Retinal pigment epithelial cell (primary cell): ENCODE data around the gene AREL1.

Source experiments
- DNase-seq: peaks from one replicate; pipeline ENCODE4 v3.0.0-alpha.2; 2010; ENCODE audit warnings: low read depth
- H3K4me3 ChIP-seq: 2 replicates; pipeline ENCODE4 v1.5.1; 2011; ENCODE audit warnings: mild to moderate bottlenecking, low read length, control low read depth, moderate library complexity
- TF ChIP-seq, protein P1 (sequence below): conservative IDR thresholded peaks from 2 replicates; pipeline ENCODE4 v1.5.1; 2011; ENCODE audit warnings: low read depth, low read length, control low read depth, inconsistent platforms

AREL1 gene

DNA sequence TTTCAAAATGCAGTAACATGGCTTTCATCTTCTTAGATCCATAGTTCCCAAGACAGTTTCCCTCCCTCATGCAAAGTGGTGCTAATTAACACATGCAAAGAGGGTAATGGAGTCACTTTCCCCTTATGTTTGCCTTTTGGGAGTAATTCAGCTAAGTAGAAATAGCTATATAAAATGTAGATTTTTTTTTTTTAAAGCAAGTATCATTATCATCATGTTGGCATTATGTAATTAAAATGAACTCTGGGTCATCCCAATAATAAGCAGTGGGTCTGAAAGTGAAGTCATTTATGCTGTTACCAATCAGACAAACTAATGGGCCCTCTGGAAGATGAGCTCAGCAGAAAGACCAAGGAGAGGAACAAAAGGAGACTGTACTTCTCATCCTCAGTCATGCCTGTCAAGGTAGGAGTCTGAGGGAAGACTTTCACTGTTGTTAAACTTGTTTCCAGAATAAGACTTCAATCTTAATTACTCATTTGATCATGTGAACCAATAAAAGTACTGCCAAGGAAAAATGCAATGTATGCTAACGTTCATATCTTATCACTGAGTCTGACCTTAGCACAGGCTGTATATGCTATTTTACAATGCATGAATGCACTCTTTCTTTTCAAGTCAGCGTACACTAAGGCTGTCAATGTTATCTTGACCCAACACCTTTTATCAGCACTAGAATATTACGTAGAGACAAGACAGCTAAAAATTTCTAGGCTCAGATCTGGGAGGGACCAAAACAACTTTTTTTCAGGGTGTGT is 26.8 kb downstream of the AREL1 start:
- no peak for DNase-seq
- H3K4me3 ChIP-seq: no peak overlapping the region
- TF ChIP-seq, protein P1, sequence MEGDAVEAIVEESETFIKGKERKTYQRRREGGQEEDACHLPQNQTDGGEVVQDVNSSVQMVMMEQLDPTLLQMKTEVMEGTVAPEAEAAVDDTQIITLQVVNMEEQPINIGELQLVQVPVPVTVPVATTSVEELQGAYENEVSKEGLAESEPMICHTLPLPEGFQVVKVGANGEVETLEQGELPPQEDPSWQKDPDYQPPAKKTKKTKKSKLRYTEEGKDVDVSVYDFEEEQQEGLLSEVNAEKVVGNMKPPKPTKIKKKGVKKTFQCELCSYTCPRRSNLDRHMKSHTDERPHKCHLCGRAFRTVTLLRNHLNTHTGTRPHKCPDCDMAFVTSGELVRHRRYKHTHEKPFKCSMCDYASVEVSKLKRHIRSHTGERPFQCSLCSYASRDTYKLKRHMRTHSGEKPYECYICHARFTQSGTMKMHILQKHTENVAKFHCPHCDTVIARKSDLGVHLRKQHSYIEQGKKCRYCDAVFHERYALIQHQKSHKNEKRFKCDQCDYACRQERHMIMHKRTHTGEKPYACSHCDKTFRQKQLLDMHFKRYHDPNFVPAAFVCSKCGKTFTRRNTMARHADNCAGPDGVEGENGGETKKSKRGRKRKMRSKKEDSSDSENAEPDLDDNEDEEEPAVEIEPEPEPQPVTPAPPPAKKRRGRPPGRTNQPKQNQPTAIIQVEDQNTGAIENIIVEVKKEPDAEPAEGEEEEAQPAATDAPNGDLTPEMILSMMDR: no peak

DNA sequence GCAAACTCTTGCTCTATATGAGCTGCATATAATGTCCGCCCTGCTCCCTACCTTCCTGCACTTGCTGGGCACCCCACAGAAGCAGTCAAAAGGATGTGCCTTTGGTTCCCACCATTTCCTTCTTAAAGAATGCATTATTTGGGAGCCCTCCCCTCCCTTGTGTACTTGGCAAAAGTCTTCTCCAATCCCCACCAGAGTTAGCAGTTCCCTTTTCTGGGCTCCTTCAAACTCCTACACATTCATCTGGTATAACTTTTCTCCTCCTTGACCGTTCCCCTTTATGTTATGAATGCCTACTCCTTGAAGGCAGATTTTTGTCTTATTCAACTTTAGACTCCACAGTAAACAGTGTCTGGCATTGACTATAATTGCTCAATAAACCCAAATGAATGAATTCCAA is 27.8 kb downstream of the AREL1 start:
- TF ChIP-seq, protein P1: no peak
- no peak for DNase-seq
- H3K4me3 ChIP-seq: no peak overlapping the region

DNA sequence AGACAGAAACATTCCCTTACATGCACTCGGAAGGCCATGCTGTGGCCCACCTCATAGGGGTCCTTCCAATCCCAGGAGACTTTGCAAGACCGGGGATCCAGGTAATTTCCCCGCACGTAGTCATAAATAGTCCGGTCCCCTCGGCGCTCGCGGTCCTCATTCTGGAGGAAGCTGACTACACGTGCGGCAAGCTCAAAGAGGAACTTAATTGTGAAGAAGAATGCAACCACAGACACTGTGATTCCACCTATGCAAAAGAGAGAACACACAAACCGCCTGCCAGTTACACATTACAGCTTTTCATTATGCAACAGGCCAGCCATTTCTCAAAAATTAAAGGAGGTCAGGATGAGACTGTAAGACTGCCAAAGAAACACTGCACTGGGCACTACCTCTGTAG is 28.4 kb downstream of the AREL1 start:
- no peak for DNase-seq
- TF ChIP-seq, protein P1: no peak
- no peak overlapping the region for H3K4me3 ChIP-seq

DNA sequence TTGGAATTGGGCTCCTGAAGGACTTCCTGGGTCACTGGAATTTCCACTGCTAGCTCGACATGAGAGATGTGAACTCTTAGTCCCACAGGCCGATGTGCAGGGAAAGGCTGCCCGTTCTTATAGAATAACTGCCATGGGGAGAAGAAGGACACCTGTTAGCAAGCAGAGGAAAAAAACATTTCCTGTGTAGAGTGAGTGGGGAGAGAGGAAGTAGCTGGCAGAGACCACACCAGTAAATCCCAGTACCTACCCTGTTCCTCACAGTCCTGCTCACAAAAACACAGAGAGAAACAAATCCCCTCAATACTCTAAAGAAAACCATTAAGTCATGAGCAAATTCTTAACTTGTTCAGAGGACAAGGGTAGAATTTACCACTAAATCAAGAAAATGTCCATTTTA is 29.5 kb downstream of the AREL1 start:
- TF ChIP-seq, protein P1: no peak
- DNase-seq: no peak
- no peak overlapping the region for H3K4me3 ChIP-seq

DNA sequence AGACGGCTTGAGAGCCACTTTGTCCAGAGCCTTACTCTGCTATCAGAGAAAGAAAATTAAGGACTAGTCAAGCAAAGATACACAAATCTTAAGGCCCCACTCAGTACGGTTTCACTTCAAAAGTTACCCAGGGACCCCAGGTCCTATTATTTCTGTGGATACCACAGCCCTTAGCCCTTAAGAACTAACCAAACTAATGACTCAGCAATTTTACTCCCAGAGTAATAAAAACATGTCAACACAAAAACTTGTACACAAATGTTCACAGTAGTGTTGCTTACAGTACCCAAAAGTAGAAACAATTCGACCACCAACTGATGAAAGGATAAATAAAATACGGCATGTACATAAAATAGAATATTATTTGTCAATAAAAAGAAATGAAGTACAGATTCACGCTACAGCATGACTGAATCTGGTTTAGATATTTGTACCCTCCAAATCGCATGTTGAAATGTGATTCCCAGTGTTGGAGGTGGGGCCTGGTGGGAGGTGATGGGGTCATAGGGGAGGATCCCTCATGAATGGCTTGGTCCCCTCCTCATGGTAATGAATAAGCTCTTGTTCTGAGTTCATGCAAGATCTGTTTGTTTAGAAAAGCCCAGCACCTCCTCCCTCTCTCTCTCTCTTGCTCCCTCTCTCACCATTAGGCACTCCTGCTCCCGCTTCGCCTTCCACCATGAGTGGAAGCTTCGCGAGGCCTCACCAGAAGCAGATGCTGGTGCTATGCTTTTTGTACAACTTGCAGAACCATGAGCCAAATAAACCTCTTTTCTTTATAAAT is 30.5 kb downstream of the AREL1 start:
- no peak overlapping the region for H3K4me3 ChIP-seq
- no peak for DNase-seq
- TF ChIP-seq, protein P1: no peak

DNA sequence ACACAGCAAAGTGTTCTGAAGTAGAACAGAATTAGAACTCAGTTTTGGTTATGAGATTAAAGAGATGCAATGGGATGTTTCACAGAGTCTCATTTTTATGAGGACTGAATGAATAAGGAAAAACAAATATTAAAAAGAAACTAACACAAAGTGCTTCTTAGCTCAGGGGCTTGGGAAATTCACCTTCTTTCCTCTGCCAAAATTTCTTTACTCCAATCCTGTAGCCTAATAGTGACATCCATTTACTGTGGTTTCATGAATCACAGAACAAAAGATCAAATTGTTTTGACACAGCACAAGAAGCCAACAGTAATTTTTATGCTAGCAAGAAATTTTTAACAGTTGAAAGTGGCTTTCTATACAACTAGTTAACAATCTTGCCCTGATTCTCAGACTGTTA is 37.7 kb downstream of the AREL1 start:
- no peak for DNase-seq
- TF ChIP-seq, protein P1: no peak
- H3K4me3 ChIP-seq: no peak overlapping the region

DNA sequence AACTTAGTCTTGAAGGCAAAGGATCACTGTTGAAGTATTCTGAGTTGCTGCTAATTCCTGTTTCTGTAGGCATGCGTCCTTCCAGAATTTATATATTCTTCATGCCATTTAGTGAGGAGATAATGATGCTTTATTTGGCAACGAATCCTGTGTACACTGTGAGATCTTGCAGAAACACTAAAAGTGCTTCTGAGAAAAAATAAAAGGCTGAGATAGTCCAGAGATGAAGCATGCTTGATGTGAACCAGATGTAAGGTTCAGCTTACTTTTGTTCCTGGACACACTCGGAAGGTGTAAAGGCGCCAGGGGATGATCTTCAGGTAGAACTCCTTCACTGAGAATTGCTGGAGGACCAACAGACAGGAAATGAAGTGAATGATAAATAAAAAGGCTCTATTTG is 39.1 kb downstream of the AREL1 start:
- H3K4me3 ChIP-seq: no peak overlapping the region
- TF ChIP-seq, protein P1: no peak
- no peak for DNase-seq
